ENCODE results near the gene PTPMT1. TPM values are rescaled to one million over a fixed set of nuclear protein-coding genes. Genes with fewer than 3 reads are reported as not detected.
"Not testable (repeated sequence)": the region's sequence is repeated elsewhere in the genome, so short reads cannot be mapped to it uniquely, and the experiment has no call there.

Gene PTPMT1
- polyA plus RNA-seq, 1 donor from 2014 or later, result 2.7 TPM

- no peaks in the 10 kb centered on the region for H3K36me3 ChIP-seq (ENCODE audit: insufficient read depth, low read length)
- H3K27me3 ChIP-seq (ENCODE audit: insufficient read depth, low read depth, low read length), result peaks cover 9% of the 10 kb centered on the region
- no peak overlapping the region for H3K9ac ChIP-seq (ENCODE audit: low read length)
- no peaks in the 10 kb centered on the region for H4K20me1 ChIP-seq (ENCODE audit: insufficient read depth)
- no peak overlapping the region for H2AFZ ChIP-seq (ENCODE audit: low read depth, low read length)
- no peak overlapping the region for H3K4me2 ChIP-seq (ENCODE audit: low read length)
- TF ChIP-seq EP300 (conservative IDR thresholded peaks at IDR 0.05; ENCODE audit: poor library complexity, severe bottlenecking) (no peak), TAF1 (IDR thresholded peaks at IDR 0.05; ENCODE audit: low read depth) (no peak), SMC3 (conservative IDR thresholded peaks at IDR 0.05; ENCODE audit: poor library complexity) (no peak), EZH2 (IDR thresholded peaks at IDR 0.05; ENCODE audit: borderline replicate concordance, insufficient read depth, low read length, poor library complexity, severe bottlenecking) (no peak), MXI1 (conservative IDR thresholded peaks at IDR 0.05; ENCODE audit: poor library complexity, severe bottlenecking) (no peak), RAD21 (conservative IDR thresholded peaks at IDR 0.05) (no peak), POLR2AphosphoS5 (IDR thresholded peaks at IDR 0.05) (no peak)
- TF ChIP-seq, protein P1, sequence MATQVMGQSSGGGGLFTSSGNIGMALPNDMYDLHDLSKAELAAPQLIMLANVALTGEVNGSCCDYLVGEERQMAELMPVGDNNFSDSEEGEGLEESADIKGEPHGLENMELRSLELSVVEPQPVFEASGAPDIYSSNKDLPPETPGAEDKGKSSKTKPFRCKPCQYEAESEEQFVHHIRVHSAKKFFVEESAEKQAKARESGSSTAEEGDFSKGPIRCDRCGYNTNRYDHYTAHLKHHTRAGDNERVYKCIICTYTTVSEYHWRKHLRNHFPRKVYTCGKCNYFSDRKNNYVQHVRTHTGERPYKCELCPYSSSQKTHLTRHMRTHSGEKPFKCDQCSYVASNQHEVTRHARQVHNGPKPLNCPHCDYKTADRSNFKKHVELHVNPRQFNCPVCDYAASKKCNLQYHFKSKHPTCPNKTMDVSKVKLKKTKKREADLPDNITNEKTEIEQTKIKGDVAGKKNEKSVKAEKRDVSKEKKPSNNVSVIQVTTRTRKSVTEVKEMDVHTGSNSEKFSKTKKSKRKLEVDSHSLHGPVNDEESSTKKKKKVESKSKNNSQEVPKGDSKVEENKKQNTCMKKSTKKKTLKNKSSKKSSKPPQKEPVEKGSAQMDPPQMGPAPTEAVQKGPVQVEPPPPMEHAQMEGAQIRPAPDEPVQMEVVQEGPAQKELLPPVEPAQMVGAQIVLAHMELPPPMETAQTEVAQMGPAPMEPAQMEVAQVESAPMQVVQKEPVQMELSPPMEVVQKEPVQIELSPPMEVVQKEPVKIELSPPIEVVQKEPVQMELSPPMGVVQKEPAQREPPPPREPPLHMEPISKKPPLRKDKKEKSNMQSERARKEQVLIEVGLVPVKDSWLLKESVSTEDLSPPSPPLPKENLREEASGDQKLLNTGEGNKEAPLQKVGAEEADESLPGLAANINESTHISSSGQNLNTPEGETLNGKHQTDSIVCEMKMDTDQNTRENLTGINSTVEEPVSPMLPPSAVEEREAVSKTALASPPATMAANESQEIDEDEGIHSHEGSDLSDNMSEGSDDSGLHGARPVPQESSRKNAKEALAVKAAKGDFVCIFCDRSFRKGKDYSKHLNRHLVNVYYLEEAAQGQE (IDR thresholded peaks at IDR 0.05; ENCODE audit: borderline replicate concordance), result no peak
- TF ChIP-seq, protein P2, sequence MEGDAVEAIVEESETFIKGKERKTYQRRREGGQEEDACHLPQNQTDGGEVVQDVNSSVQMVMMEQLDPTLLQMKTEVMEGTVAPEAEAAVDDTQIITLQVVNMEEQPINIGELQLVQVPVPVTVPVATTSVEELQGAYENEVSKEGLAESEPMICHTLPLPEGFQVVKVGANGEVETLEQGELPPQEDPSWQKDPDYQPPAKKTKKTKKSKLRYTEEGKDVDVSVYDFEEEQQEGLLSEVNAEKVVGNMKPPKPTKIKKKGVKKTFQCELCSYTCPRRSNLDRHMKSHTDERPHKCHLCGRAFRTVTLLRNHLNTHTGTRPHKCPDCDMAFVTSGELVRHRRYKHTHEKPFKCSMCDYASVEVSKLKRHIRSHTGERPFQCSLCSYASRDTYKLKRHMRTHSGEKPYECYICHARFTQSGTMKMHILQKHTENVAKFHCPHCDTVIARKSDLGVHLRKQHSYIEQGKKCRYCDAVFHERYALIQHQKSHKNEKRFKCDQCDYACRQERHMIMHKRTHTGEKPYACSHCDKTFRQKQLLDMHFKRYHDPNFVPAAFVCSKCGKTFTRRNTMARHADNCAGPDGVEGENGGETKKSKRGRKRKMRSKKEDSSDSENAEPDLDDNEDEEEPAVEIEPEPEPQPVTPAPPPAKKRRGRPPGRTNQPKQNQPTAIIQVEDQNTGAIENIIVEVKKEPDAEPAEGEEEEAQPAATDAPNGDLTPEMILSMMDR (IDR thresholded peaks at IDR 0.05; ENCODE audit: poor library complexity, severe bottlenecking), result no peak
- H3F3A ChIP-seq (ENCODE audit: insufficient read depth, low read length, poor library complexity, severe bottlenecking), result no peaks in the 10 kb centered on the region
- H3K79me2 ChIP-seq (replicated peaks; ENCODE audit: insufficient read depth, low read length), result no peaks in the 10 kb centered on the region
- H3K9me3 ChIP-seq (ENCODE audit: low read length), result no peaks in the 10 kb centered on the region
- no peaks in the 10 kb centered on the region for H3K9me2 ChIP-seq (ENCODE audit: insufficient read depth, low read length)
- H3K4me3 ChIP-seq (ENCODE audit: low read length), result no peak overlapping the region
- no peak overlapping the region for H3K27ac ChIP-seq (ENCODE audit: low read length)
Measured at GRCh38 chr11:47560426-47560825, 5.0 kb upstream of the PTPMT1 start.

DNA sequence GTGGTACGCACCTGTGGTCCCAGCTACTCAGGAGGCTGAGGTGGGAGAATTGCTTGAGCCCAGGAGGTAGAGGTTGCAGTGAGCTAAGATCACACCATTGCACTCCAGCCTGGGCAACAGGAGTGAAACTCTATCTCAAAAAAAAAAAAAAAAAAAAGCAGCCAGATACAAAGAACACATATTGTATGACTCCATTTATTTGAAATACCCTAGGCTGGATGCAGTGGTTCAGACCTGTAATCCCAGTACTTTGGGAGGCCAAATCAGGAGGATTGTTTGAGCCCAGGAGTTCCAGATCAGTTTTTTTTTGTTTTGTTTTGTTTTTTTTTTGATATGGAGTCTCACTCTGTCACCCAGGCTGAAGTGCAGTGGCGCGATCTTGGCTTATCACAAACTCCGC, 3.0 kb upstream of the PTPMT1 start:
- H3K27ac ChIP-seq (ENCODE audit: low read length); H3K4me3 ChIP-seq (ENCODE audit: low read length); H2AFZ ChIP-seq (ENCODE audit: low read depth, low read length); H3K9me2 ChIP-seq (ENCODE audit: insufficient read depth, low read length); H3K4me2 ChIP-seq (ENCODE audit: low read length); H3K9ac ChIP-seq (ENCODE audit: low read length); H3K36me3 ChIP-seq (ENCODE audit: insufficient read depth, low read length); H3F3A ChIP-seq (ENCODE audit: insufficient read depth, low read length, poor library complexity, severe bottlenecking); H3K9me3 ChIP-seq (ENCODE audit: low read length); H4K20me1 ChIP-seq (ENCODE audit: insufficient read depth); H3K79me2 ChIP-seq (replicated peaks; ENCODE audit: insufficient read depth, low read length): not testable (repeated sequence)
- peaks cover 16% of the 10 kb centered on the region for H3K27me3 ChIP-seq (ENCODE audit: insufficient read depth, low read depth, low read length)

DNA sequence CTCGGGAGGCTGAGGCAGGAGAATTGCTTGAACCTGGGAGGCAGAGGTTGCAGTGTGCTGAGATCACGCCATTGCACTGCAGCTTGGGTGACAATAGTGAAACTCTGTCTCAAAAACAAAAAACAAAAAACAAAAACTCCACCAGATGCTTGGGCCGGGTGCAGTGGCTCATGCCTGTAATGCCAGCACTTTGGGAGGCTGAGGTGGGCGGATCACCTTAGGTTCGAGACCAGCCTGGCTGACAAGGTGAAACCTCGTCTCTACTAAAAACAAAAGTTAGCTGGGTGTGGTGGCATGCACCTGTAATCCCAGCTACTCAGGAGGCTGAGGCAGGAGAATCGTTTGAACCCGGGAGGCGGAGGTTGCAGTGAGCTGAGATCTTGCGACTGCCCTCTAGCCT, 1.0 kb upstream of the PTPMT1 start:
- not testable (repeated sequence) for H2AFZ ChIP-seq (ENCODE audit: low read depth, low read length); H3K79me2 ChIP-seq (replicated peaks; ENCODE audit: insufficient read depth, low read length); H3K27ac ChIP-seq (ENCODE audit: low read length); H3K4me3 ChIP-seq (ENCODE audit: low read length); H4K20me1 ChIP-seq (ENCODE audit: insufficient read depth); H3K4me2 ChIP-seq (ENCODE audit: low read length); H3K36me3 ChIP-seq (ENCODE audit: insufficient read depth, low read length); H3F3A ChIP-seq (ENCODE audit: insufficient read depth, low read length, poor library complexity, severe bottlenecking); H3K9me2 ChIP-seq (ENCODE audit: insufficient read depth, low read length); H3K9me3 ChIP-seq (ENCODE audit: low read length); H3K9ac ChIP-seq (ENCODE audit: low read length)
- peaks cover 16% of the 10 kb centered on the region for H3K27me3 ChIP-seq (ENCODE audit: insufficient read depth, low read depth, low read length)

Measured in neural cell (in vitro differentiated cells).